Stimulated activated naive B cell treated with anti-CD40 and anti-IgM and Interleukin-4, amounts not matched to agents 10 μg/mL and 1 μg/mL and 100 μg/mL, for 72 hours (primary cell): Measurements from ENCODE around the gene PPM1B.
"Not testable (repeated sequence)": the region's sequence is repeated elsewhere in the genome, so short reads cannot be mapped to it uniquely, and the experiment has no call there.

Source experiments
- ATAC-seq, 2 donors: fragments of 150-1000 bp; cut with Tn5 transposase; replicated peaks; 2 replicates each; pipeline ENCODE4 v1.10.0; 2021; ENCODE audit warnings: moderate library complexity in 1 of 2
- DNase-seq: peaks from one replicate; pipeline ENCODE4 v3.0.0; 2021
- H3K27ac Mint-ChIP-seq: one replicate; pipeline ENCODE4 v1.8.0; 2022; ENCODE audit warnings: mild to moderate bottlenecking, mixed read lengths
- H3K27me3 Mint-ChIP-seq, 2 donors: one replicate each; pipeline ENCODE4 v1.8.0; 2022; ENCODE audit warnings: mixed read lengths in 2 of 2
- H3K36me3 Mint-ChIP-seq, 2 donors: one replicate each; pipeline ENCODE4 v1.8.0; 2022; ENCODE audit warnings: mixed read lengths in 2 of 2, mild to moderate bottlenecking in 1 of 2
- H3K4me1 Mint-ChIP-seq, 2 donors: one replicate each; pipeline ENCODE4 v1.8.0; 2022; ENCODE audit warnings: mixed read lengths in 2 of 2, mild to moderate bottlenecking in 1 of 2
- H3K4me3 Mint-ChIP-seq, 2 donors: one replicate each; pipeline ENCODE4 v1.8.0; 2022; ENCODE audit warnings: mild to moderate bottlenecking in 2 of 2, mixed read lengths in 2 of 2, moderate library complexity in 1 of 2
- H3K9me3 Mint-ChIP-seq, 2 donors: one replicate each; pipeline ENCODE4 v1.8.0; 2022; ENCODE audit warnings: mixed read lengths in 2 of 2, mild to moderate bottlenecking in 1 of 2

The PPM1B gene

GRCh38 chr2:44170311-44170717, 1.6 kb downstream of the PPM1B start:
- H3K4me1 Mint-ChIP-seq, result peaks cover 29 to 43% of the 10 kb centered on the region in 2 donors
- H3K36me3 Mint-ChIP-seq, result peaks cover 6 to 13% of the 10 kb centered on the region in 2 donors
- peak overlapping the region; percentile 97 for H3K27ac Mint-ChIP-seq
- peak overlapping the region; percentile 94 to 100 for H3K4me3 Mint-ChIP-seq
- DNase-seq, result no peak
- H3K27me3 Mint-ChIP-seq, result no peaks in the 10 kb centered on the region
- ATAC-seq, result no peak
- H3K9me3 Mint-ChIP-seq, result no peaks in the 10 kb centered on the region

GRCh38 chr2:44171018-44171417, 2.3 kb downstream of the PPM1B start:
- DNase-seq (no peak), ATAC-seq (no peak)
- H3K36me3 Mint-ChIP-seq, result peaks cover 13% of the 10 kb centered on the region in 2 donors
- H3K4me1 Mint-ChIP-seq, result peaks cover 36 to 50% of the 10 kb centered on the region in 2 donors
- no peaks in the 10 kb centered on the region for H3K9me3 Mint-ChIP-seq
- peak overlapping the region; percentile 39 for H3K27ac Mint-ChIP-seq
- peak overlapping the region; percentile 77 to 100 for H3K4me3 Mint-ChIP-seq
- H3K27me3 Mint-ChIP-seq, result no peaks in the 10 kb centered on the region

- H3K4me3 Mint-ChIP-seq, result peak overlapping the region; percentile 54 to 100
- peaks cover 38 to 54% of the 10 kb centered on the region in 2 donors for H3K4me1 Mint-ChIP-seq
- H3K36me3 Mint-ChIP-seq, result peaks cover 13 to 16% of the 10 kb centered on the region in 2 donors
- H3K9me3 Mint-ChIP-seq, H3K27ac Mint-ChIP-seq, H3K27me3 Mint-ChIP-seq, ATAC-seq, DNase-seq: not testable (repeated sequence)
These were observed 2.8 kb downstream of the PPM1B start for GRCh38 chr2:44171442-44171841.

DNA sequence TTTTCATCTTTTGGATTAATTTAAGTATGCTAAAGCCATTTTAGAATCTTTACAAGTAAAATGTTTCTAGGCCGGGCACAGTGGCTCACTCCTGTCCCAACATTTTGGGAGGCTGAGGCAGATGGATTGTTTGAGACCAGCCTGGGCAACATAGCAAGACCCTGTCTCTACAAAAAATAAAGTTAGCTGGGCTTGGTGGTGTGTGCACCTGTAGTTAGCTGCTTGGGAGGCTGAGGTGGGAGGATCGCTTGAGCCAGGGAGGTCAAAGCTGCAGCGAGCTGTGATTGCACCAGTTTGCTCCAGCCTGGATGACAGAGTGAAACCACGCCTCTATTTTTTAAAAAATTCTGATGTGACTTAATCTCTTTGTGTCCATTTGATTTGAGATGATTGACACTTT, 3.9 kb downstream of the PPM1B start:
- no peak for DNase-seq
- peaks cover 13 to 17% of the 10 kb centered on the region in 2 donors for H3K36me3 Mint-ChIP-seq
- H3K4me1 Mint-ChIP-seq, result peaks cover 39 to 53% of the 10 kb centered on the region in 2 donors
- no peaks in the 10 kb centered on the region for H3K27me3 Mint-ChIP-seq
- no peak overlapping the region for H3K4me3 Mint-ChIP-seq
- no peak overlapping the region for H3K27ac Mint-ChIP-seq
- no peaks in the 10 kb centered on the region for H3K9me3 Mint-ChIP-seq
- ATAC-seq, result no peak

DNA sequence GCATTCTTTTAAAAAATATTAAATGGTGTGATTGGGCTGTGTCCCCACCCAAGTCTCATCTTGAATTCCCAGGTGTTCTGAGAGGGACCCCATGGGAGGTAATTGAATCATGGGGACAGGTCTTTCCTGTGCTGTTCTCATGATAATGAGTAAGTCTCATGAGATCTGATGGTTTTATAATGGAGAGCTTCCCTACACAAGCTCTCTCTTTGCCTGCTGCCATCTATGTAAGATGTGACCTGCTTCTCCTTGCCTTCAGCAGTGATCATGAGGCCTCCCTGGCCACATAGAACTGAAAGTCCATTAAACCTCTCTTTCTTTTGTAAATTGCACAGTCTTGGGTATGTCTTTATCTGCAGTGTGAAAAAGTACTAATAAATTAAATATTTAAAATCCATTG, 10.3 kb downstream of the PPM1B start:
- Mint-ChIP-seq H3K27ac (no peak overlapping the region), H3K27me3 (no peaks in the 10 kb centered on the region), H3K36me3 (peaks cover 17 to 38% of the 10 kb centered on the region in 2 donors), H3K4me1 (peaks cover 44 to 63% of the 10 kb centered on the region in 2 donors), H3K4me3 (no peak overlapping the region), H3K9me3 (no peaks in the 10 kb centered on the region)
- DNase-seq (no peak), ATAC-seq (no peak)

- H3K4me1 Mint-ChIP-seq, result peaks cover 31 to 60% of the 10 kb centered on the region in 2 donors
- DNase-seq, result no peak
- H3K4me3 Mint-ChIP-seq, result peak overlapping the region in 1 of 2 donors; percentile 20
- no peaks in the 10 kb centered on the region for H3K9me3 Mint-ChIP-seq
- no peaks in the 10 kb centered on the region for H3K27me3 Mint-ChIP-seq
- ATAC-seq, result peak; percentile 72 to 80
- peaks cover 20 to 27% of the 10 kb centered on the region in 2 donors for H3K36me3 Mint-ChIP-seq
- no peak overlapping the region for H3K27ac Mint-ChIP-seq
These were observed 13.0 kb downstream of the PPM1B start for GRCh38 chr2:44181648-44182047.

DNA sequence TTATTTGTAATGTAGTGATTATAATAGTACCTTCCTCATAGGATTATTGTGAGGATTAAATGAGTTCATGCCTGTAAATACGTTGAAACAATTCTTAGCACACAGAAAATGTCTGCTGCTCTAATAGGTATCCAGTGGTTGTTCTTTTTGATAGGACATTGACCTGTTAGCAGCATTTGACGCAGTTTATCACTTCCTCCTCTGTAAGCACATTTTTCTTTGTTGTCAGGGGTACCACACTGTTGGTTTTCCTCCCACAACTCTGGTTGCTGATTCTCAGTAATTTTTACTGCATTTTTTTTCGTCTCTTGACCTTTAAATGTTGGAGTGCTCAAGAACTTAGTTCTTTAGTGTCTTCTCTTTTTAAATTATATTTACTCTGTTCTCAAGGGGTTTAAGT, 15.4 kb downstream of the PPM1B start:
- Mint-ChIP-seq H3K4me3 (peak overlapping the region; percentile 42 to 65), H3K4me1 (peaks cover 41 to 81% of the 10 kb centered on the region in 2 donors), H3K27me3 (no peaks in the 10 kb centered on the region), H3K9me3 (peaks cover 0 to 2% of the 10 kb centered on the region in 2 donors), H3K36me3 (peaks cover 26 to 36% of the 10 kb centered on the region in 2 donors), H3K27ac (peak overlapping the region; percentile 72)
- DNase-seq (peak; percentile 6), ATAC-seq (peak; percentile 94 to 95)

GRCh38 chr2:44186810-44187209, 18.1 kb downstream of the PPM1B start:
- peaks cover 0 to 5% of the 10 kb centered on the region in 2 donors for H3K9me3 Mint-ChIP-seq
- peak overlapping the region; percentile 60 for H3K27ac Mint-ChIP-seq
- ATAC-seq, result no peak
- H3K36me3 Mint-ChIP-seq, result peaks cover 26 to 29% of the 10 kb centered on the region in 2 donors
- H3K4me3 Mint-ChIP-seq, result peak overlapping the region in 1 of 2 donors; percentile 40
- peaks cover 39 to 83% of the 10 kb centered on the region in 2 donors for H3K4me1 Mint-ChIP-seq
- H3K27me3 Mint-ChIP-seq, result no peaks in the 10 kb centered on the region
- no peak for DNase-seq

GRCh38 chr2:44187251-44187650, 18.6 kb downstream of the PPM1B start:
- peaks cover 0 to 5% of the 10 kb centered on the region in 2 donors for H3K9me3 Mint-ChIP-seq
- H3K4me1 Mint-ChIP-seq, result peaks cover 39 to 84% of the 10 kb centered on the region in 2 donors
- peak overlapping the region; percentile 44 for H3K27ac Mint-ChIP-seq
- no peaks in the 10 kb centered on the region for H3K27me3 Mint-ChIP-seq
- ATAC-seq (no peak), DNase-seq (no peak)
- H3K36me3 Mint-ChIP-seq, result peaks cover 26 to 29% of the 10 kb centered on the region in 2 donors
- peak overlapping the region in 1 of 2 donors; percentile 40 for H3K4me3 Mint-ChIP-seq

DNA sequence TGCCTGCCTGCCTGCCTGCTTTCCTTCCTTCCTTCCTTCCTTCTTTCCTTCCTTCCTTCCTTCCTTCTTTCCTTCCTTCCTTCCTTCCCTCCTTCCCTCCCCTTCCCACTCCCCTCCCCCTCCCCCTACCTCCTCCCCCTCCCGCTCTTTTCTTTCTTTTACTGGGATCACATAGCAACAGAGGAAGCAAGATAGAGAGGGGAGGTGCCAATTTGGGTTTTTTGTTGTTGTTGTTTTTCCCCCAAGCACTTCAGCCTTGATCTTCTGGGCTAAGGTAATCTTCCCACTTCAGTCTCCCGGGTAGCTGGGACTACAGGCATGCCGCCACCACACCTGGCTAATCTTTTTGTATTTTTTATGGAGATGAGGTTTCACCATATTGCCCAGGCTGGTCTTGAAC, 20.0 kb downstream of the PPM1B start:
- peaks cover 0 to 5% of the 10 kb centered on the region in 2 donors for H3K9me3 Mint-ChIP-seq
- H3K27ac Mint-ChIP-seq, result peak overlapping the region; percentile 75
- peaks cover 37 to 79% of the 10 kb centered on the region in 2 donors for H3K4me1 Mint-ChIP-seq

DNA sequence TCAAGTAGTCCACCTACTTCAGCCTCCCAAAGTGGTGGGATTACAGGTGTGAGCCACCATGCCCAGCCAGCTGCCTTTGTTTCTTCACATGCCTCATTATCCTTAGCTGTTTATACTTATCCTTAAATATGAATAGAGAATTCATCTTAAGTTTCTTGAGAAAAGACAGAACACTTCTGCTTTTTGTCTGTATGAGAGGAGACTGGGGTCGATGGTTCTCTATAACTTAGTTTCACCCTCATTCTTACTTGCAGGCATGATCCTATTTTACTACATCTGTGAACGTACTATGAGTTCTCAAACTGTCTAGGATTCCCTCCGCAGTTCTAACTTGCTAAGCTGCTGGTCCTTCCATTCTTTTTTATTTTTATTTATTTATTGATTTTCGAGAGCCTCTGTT, 20.4 kb downstream of the PPM1B start:
- Mint-ChIP-seq H3K36me3 (peaks cover 15 to 24% of the 10 kb centered on the region in 2 donors), H3K9me3 (peaks cover 0 to 5% of the 10 kb centered on the region in 2 donors), H3K4me1 (peaks cover 36 to 79% of the 10 kb centered on the region in 2 donors), H3K27ac (peak overlapping the region; percentile 75), H3K4me3 (peak overlapping the region; percentile 32 to 74), H3K27me3 (no peaks in the 10 kb centered on the region)
- ATAC-seq, result peak; percentile 60 to 82
- no peak for DNase-seq

More for the DNA sequence above, 20.0 kb downstream of the PPM1B start:
- peak overlapping the region; percentile 32 to 74 for H3K4me3 Mint-ChIP-seq
- no peak for DNase-seq
- no peak for ATAC-seq
- H3K27me3 Mint-ChIP-seq, result no peaks in the 10 kb centered on the region
- H3K36me3 Mint-ChIP-seq, result peaks cover 17 to 25% of the 10 kb centered on the region in 2 donors

GRCh38 chr2:44190526-44190925, 21.9 kb downstream of the PPM1B start:
- Mint-ChIP-seq H3K27me3 (no peaks in the 10 kb centered on the region), H3K27ac (no peak overlapping the region), H3K36me3 (peaks cover 18 to 28% of the 10 kb centered on the region in 2 donors), H3K4me1 (peaks cover 34 to 74% of the 10 kb centered on the region in 2 donors), H3K9me3 (peaks cover 0 to 5% of the 10 kb centered on the region in 2 donors), H3K4me3 (no peak overlapping the region)
- DNase-seq (no peak), ATAC-seq (no peak)

- H3K4me3 Mint-ChIP-seq, result peak overlapping the region; percentile 3 to 29
- H3K27ac Mint-ChIP-seq, result peak overlapping the region; percentile 1
These were observed 23.1 kb downstream of the PPM1B start for GRCh38 chr2:44191739-44192138.

GRCh38 chr2:44192646-44193045, 24.0 kb downstream of the PPM1B start:
- Mint-ChIP-seq H3K36me3 (peaks cover 14 to 29% of the 10 kb centered on the region in 2 donors), H3K27ac (no peak overlapping the region)
- ATAC-seq, result no peak

More at GRCh38 chr2:44191739-44192138, 23.1 kb downstream of the PPM1B start:
- peak; percentile 77 to 88 for ATAC-seq
- no peak for DNase-seq
- Mint-ChIP-seq H3K4me1 (peaks cover 31 to 68% of the 10 kb centered on the region in 2 donors), H3K27me3 (no peaks in the 10 kb centered on the region), H3K9me3 (peaks cover 0 to 5% of the 10 kb centered on the region in 2 donors), H3K36me3 (peaks cover 16 to 30% of the 10 kb centered on the region in 2 donors)

GRCh38 chr2:44195714-44196113, 27.0 kb downstream of the PPM1B start:
- peak overlapping the region; percentile 42 for H3K27ac Mint-ChIP-seq
- no peaks in the 10 kb centered on the region for H3K27me3 Mint-ChIP-seq
- DNase-seq (no peak), ATAC-seq (no peak)
- peaks cover 18 to 53% of the 10 kb centered on the region in 2 donors for H3K4me1 Mint-ChIP-seq
- H3K4me3 Mint-ChIP-seq, result no peak overlapping the region
- H3K36me3 Mint-ChIP-seq, result peaks cover 10 to 20% of the 10 kb centered on the region in 2 donors
- no peaks in the 10 kb centered on the region for H3K9me3 Mint-ChIP-seq

More at GRCh38 chr2:44192646-44193045, 24.0 kb downstream of the PPM1B start:
- Mint-ChIP-seq H3K27me3 (no peaks in the 10 kb centered on the region), H3K4me1 (peaks cover 27 to 66% of the 10 kb centered on the region in 2 donors), H3K4me3 (no peak overlapping the region), H3K9me3 (peaks cover 0 to 5% of the 10 kb centered on the region in 2 donors)
- no peak for DNase-seq
